ENCODE data around the gene BABAM2.
"Not testable (repeated sequence)": the region's sequence is repeated elsewhere in the genome, so short reads cannot be mapped to it uniquely, and the experiment has no call there.

DNA sequence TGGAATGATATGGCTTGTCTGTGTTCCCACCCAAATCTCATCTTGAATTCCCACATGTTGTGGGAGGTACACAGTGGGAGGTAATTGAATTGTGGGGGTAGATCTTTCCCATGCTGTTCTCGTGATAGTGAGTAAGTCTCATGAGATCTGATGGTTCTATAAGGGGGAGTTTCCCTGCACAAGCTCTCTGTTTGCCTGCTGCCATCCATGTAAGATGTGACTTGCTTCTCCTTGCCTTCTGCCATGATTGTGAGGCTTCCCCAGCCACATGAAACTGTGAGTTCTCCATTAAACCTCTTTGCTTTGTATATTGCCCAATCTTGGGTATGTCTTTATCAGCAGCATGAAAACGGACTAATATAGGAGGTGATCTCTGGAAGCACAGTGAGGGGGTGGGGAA lies 78.4 kb downstream of the BABAM2 start:
- TF ChIP-seq EZH2 (IDR thresholded peaks at IDR 0.05; ENCODE audit: insufficient read depth, low read length) = not testable (repeated sequence)
- TF ChIP-seq, protein P1, sequence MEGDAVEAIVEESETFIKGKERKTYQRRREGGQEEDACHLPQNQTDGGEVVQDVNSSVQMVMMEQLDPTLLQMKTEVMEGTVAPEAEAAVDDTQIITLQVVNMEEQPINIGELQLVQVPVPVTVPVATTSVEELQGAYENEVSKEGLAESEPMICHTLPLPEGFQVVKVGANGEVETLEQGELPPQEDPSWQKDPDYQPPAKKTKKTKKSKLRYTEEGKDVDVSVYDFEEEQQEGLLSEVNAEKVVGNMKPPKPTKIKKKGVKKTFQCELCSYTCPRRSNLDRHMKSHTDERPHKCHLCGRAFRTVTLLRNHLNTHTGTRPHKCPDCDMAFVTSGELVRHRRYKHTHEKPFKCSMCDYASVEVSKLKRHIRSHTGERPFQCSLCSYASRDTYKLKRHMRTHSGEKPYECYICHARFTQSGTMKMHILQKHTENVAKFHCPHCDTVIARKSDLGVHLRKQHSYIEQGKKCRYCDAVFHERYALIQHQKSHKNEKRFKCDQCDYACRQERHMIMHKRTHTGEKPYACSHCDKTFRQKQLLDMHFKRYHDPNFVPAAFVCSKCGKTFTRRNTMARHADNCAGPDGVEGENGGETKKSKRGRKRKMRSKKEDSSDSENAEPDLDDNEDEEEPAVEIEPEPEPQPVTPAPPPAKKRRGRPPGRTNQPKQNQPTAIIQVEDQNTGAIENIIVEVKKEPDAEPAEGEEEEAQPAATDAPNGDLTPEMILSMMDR (IDR thresholded peaks at IDR 0.05; ENCODE audit: insufficient read depth, low read depth, low read length) = not testable (repeated sequence)
